Measurements from ENCODE around the gene TRAIP. TPM values are rescaled to one million over a fixed set of nuclear protein-coding genes. Genes with fewer than 3 reads are reported as not detected.
"Not testable (repeated sequence)": the region's sequence is repeated elsewhere in the genome, so short reads cannot be mapped to it uniquely, and the experiment has no call there.

Gene TRAIP
- total RNA-seq, 1 donor from 2014 or later, result 0.91 TPM

DNA sequence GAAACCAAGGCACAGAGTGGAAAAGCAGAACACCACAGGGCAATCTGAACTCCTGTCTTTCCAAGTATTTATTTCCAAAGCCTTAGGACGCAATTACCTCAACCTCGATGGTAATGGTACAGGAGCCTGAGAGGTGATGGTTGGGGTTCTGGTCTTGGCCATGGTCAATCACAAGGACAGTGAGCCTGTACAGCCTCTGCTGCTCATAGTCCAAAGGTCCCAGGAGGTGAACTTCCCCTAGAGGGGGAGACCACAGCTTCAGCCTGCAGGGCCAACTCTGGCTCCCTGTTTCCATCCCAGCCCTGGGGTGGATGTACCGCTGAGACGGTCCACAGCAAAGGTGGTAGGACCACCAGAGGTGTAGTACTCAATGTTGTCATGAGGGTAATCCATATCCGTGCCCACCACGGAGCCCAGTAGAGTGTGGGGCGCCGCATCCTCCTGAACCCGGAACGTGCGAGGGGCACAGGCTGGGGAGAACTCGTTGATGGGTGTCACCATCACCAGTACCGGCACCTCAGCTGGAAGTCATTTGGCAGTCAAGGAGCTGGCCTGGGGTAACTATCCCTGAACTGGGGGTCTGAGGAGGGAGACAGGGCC is 62.8 kb downstream of the TRAIP start:
- DNase-seq (ENCODE audit: low read depth), result no peak

- no peak for DNase-seq (ENCODE audit: low read depth)
Observed at GRCh38 chr3:49792371-49793150, 63.8 kb downstream of the TRAIP start.

DNA sequence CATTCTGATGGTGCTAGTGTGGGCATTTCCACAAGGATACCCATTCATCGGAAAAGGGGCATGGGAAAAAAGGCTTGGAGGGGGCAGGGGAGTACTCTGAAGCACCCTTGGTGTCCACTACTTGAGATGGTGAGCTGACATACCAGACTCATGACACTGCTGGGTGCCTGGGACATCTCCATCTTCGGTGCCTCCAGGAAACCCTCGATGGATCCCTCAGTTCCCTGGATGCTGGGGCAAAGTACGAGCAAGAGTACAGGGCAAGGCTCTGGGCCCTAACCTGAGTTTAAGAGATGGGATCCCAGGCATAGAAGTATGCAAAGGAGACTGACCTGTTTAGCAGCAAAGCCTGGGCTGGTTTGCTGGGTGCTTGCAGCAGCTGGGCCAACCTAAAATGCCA is 64.8 kb downstream of the TRAIP start:
- no peak for DNase-seq (ENCODE audit: low read depth)

DNA sequence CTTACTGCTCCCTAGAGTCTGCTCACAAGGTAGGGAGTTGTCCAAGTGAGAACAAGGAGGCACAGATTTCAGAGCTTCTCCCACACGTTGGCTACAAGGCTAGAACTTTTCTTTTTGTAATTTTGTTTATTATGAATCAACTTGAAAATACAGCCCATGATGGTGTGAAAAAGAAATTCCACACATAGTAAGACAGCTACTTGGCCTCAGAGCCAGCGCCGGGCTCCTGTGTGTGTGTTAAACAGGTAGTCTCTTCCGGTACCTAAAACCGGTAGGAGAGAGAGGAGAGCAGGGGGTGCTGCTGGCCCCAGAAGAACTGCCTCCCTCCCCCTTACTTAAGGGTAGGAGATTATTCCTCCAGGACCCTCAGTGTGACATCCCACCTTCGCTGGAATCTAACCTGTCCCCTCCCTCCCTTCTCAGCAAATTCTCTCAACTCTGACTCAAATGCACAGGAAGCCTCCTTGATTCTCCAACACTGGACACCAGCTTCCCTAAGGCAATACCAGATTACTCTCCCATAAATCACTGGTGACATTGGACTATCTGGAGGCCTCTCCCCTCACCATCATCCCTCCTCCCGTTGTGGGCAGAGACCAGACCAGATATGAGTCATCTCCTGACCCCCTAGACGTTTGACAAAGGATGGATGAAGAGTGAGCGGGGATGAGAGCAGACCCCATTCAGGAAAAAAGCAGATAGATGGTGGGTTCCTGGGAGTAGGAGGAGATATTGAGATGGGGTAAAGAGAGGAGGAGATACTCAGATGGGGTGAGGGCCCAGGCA is 65.5 kb downstream of the TRAIP start:
- DNase-seq (ENCODE audit: low read depth), result no peak

DNA sequence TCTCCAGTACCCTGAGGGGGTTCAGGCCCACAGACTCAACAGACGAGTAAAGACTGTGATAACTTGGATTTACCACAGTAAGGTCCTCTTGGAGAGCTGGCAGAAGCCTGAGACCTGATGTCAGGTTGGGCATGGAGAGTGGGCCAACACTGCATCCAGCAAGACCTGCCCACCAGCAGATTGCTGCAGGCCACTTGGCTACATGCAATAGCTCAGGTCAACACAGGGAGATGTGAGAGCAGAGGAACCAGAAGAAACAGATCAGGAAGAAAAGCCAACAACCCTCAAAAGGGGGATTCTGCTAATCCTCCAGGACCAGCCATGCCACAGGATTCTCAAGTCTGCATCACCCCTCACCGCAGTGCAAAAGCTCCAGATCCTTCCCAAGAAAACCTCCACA is 68.3 kb downstream of the TRAIP start:
- DNase-seq (ENCODE audit: low read depth), result no peak

DNA sequence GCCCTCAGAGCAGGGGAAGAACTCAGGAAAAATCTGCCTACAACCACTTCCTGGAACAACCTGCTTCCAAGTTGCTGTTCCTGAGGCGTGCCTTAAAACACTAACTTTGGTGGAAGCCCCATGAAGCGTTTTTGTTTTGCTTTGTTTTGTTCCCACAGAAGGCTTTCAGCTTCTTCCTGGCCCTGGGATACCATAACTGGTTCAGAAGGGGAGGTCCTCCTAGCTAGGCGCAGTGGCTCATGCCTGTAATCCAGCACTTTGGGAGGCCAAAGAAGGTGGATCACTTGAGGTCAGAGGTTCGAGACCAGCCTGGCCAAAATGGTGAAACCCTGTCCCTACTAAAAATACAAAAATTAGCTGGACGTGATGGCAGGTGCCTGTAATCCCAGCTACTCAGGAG is 68.8 kb downstream of the TRAIP start:
- DNase-seq (ENCODE audit: low read depth), result no peak

- no peak for DNase-seq (ENCODE audit: low read depth)
Observed at GRCh38 chr3:49787182-49787464, 69.2 kb downstream of the TRAIP start.

- peak; percentile 100 for DNase-seq (ENCODE audit: low read depth)
Observed at GRCh38 chr3:49786357-49787181, 69.8 kb downstream of the TRAIP start, which contains the start of gene IP6K1. TSS of gene IP6K1 (minus strand) at chr3:49786542. CDS start at chr3:49748040, 38,502 bp downstream.

DNA sequence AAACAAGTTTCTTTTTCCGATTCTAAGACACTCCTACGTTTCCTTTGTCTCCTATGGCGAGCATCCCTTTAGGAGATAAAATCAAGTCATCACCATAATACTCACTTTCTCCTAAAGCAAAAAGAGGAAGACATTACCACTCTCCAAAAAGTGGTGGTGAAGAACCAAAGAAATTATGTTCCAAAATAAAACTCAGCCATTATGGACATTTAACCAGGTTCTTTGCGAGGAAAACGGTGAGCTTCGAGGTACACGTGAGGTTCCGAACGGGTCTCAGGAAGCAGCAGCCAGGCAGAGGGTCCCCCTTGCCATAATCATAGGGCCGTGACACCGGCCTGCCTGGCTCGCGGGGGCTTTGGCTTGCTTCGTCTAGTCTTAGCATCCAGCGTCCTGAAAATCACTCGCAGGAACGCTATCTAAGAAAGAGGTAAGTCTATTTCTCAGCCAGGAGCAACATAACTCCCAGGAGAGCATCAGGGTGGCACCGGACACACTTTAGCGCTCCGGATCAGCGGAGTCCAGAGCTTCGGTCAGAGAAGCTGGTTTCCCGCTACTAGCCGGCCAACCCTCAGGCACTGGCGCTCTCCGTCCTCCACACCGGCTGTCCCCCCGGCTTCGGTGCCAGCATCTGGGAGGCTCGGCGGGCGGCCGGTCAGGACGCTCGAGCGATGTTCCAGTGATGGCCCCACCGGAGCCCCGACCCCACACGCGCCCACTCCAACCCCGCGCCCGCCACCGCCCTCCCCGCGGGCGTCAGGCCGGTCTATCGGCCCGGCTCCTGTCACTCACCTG is 70.6 kb downstream of the TRAIP start:
- DNase-seq (ENCODE audit: low read depth), result peak; percentile 40

GRCh38 chr3:49782277-49782676 is 74.1 kb downstream of the TRAIP start:
- DNase-seq (ENCODE audit: low read depth), result not testable (repeated sequence)

DNA sequence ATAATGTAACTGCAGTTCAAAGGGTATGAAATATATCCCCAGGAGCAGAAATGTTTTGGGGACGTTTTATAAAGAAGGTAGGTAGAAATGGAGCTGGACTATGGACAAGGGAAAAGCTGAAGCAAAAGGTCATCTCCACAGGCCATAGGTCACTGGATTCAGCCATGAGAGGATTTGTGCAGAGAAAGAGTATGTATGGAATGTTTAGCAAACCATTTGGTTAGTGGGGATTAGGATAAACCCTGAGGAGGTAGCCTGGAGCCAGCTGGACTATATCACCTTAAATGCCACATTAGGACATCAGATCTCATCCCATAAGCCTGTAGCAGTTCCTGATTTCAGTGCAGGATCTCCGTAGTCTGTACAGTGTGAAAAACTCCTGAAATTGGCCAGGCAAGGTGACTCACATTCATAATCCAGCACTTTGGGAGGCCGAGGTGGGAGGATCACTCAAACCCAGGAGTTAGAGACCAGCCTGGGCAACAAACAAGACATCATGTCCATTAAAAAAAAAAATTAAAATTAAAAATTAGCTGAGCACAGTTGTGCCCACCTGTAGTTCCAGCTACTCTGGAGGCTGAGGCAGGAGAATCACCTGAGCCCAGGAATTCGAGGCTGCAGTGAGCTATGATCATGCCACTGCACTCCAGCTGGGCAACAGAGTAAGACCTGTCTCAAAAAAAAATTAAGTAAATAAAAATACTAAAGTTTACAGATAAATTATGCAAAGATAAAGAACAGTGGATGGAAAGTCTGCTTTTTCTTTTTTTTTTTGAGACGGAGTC is 74.8 kb downstream of the TRAIP start:
- DNase-seq (ENCODE audit: low read depth), result no peak

GRCh38 chr3:49780975-49781365 is 75.4 kb downstream of the TRAIP start:
- DNase-seq (ENCODE audit: low read depth), result not testable (repeated sequence)

- no peak for DNase-seq (ENCODE audit: low read depth)
Observed at GRCh38 chr3:49780080-49780974, 76.0 kb downstream of the TRAIP start.

DNA sequence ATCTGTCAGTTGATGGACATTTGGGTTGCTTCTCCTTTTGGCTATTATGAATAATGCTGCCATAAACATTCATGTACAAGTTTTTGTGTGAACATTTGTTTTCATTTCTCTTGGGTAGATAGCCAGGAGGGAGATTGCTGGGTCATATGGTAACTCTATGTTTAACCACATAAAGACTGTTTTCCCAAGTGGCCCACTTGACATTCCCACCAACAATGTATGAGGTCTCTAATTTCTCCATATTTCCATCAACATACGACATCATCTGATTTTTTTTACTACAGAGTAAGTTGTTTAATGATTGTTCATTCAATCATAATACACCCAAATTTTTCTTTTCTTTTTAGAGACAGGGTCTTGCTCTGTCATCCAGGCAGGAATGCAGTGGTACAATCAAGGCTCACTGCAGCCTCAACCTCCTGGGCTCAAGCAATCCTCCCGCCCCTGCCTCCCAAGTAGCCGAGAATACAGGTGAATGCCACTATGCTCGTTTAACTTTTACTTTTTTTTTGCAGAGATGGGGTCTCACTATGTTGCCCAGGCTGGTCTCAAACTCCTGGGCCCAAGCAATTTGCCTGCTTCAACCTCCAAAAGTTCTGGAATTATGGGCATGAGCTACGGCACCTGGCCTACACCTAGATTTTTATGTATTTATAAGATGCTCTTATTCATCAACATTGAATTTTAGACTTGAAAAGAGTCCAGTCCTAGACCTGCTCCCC is 76.8 kb downstream of the TRAIP start:
- DNase-seq (ENCODE audit: low read depth), result no peak

Measured in myocyte (in vitro differentiated cells).